Measurements from ENCODE around the gene CHN1. TPM values are rescaled to one million over a fixed set of nuclear protein-coding genes. Genes with fewer than 3 reads are reported as not detected.

Gene CHN1
- total RNA-seq, 2 experiments from 2014 or later = 5.3 to 5.6 TPM

DNA sequence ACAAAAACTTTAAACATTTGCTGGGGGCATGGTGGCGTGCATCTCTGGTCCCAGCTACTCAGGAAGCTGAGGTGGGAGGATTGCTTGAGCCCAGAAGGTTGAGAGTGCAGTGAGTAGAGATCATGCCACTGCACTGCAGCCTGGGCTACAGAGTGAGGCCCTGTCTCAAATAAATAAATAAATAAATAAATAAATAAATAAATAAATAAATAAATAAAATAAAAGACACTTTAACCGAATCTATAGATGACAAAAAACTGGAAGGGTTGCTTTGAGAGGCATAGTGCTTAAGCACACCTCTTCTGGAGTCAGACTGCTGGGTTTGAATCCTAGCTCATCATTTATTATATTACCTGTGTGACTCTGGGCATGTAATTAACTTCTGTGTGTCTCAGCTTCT, 21.2 kb upstream of the CHN1 start:
- H3K4me1 ChIP-seq (ENCODE audit: insufficient read depth, low read length) = no peaks in the 10 kb centered on the region
- H3K9me3 ChIP-seq (ENCODE audit: control insufficient read depth in 1 of 2, insufficient read depth in 1 of 2, low read length in 2 of 2) = no peaks in the 10 kb centered on the region
- TF ChIP-seq, protein P1, sequence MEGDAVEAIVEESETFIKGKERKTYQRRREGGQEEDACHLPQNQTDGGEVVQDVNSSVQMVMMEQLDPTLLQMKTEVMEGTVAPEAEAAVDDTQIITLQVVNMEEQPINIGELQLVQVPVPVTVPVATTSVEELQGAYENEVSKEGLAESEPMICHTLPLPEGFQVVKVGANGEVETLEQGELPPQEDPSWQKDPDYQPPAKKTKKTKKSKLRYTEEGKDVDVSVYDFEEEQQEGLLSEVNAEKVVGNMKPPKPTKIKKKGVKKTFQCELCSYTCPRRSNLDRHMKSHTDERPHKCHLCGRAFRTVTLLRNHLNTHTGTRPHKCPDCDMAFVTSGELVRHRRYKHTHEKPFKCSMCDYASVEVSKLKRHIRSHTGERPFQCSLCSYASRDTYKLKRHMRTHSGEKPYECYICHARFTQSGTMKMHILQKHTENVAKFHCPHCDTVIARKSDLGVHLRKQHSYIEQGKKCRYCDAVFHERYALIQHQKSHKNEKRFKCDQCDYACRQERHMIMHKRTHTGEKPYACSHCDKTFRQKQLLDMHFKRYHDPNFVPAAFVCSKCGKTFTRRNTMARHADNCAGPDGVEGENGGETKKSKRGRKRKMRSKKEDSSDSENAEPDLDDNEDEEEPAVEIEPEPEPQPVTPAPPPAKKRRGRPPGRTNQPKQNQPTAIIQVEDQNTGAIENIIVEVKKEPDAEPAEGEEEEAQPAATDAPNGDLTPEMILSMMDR (IDR thresholded peaks at IDR 0.05) = no peak
- no peak overlapping the region for H3K4me3 ChIP-seq (ENCODE audit: low read length)
- Mint-ChIP-seq H3K27ac (no peak overlapping the region), H3K4me1 (ENCODE audit: low read depth) (no peaks in the 10 kb centered on the region), H3K9me3 (no peaks in the 10 kb centered on the region), H3K4me3 (no peak overlapping the region), H3K27me3 (no peaks in the 10 kb centered on the region), H3K36me3 (ENCODE audit: low read depth) (no peaks in the 10 kb centered on the region)
- no peaks in the 10 kb centered on the region for H3K27me3 ChIP-seq (ENCODE audit: control insufficient read depth in 1 of 2, insufficient read depth in 2 of 2, low read length in 2 of 2)
- ATAC-seq (ENCODE audit: poor library complexity) = no peak
- intact Hi-C loops (cut with DNase I, micrococcal nuclease) = no loop called here
- no peak for DNase-seq
- CTCF ChIA-PET = no interaction called here
- POLR2A ChIA-PET = no interaction called here
- H3K36me3 ChIP-seq (ENCODE audit: insufficient read depth, low read length) = no peaks in the 10 kb centered on the region
- no peak overlapping the region for H3K27ac ChIP-seq (ENCODE audit: low read depth in 1 of 2, low read length in 2 of 2)

DNA sequence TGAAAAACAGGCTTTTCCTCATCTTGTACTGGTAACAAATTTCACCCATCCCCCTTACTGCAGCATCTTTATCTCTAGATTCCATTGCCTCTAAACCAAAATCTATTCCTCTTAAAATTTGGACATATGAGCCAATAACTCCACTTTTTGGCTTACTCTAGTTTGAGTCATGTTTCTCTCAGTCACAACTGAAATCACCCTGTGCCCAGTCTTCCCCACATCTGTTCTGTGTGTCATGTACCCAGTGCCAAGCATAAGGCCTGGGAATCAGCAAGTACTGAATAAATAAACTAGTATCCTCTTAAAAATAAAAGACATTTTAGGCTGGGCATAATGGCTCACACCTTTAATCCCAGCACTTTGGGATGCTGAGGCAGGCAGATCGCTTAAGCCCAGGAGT, 20.8 kb upstream of the CHN1 start:
- POLR2A ChIA-PET = no interaction called here
- Mint-ChIP-seq H3K4me1 (ENCODE audit: low read depth) (no peaks in the 10 kb centered on the region), H3K27me3 (no peaks in the 10 kb centered on the region), H3K27ac (no peak overlapping the region), H3K36me3 (ENCODE audit: low read depth) (no peaks in the 10 kb centered on the region), H3K4me3 (no peak overlapping the region), H3K9me3 (no peaks in the 10 kb centered on the region)
- intact Hi-C loops (cut with DNase I, micrococcal nuclease) = no loop called here
- ATAC-seq (ENCODE audit: poor library complexity) = no peak
- H3K4me1 ChIP-seq (ENCODE audit: insufficient read depth, low read length) = no peaks in the 10 kb centered on the region
- H3K4me3 ChIP-seq (ENCODE audit: low read length) = no peak overlapping the region
- H3K9me3 ChIP-seq (ENCODE audit: control insufficient read depth in 1 of 2, insufficient read depth in 1 of 2, low read length in 2 of 2) = no peaks in the 10 kb centered on the region
- CTCF ChIA-PET = no interaction called here
- DNase-seq = no peak
- H3K27ac ChIP-seq (ENCODE audit: low read depth in 1 of 2, low read length in 2 of 2) = no peak overlapping the region
- TF ChIP-seq, protein P1 (IDR thresholded peaks at IDR 0.05) = no peak
- no peaks in the 10 kb centered on the region for H3K27me3 ChIP-seq (ENCODE audit: control insufficient read depth in 1 of 2, insufficient read depth in 2 of 2, low read length in 2 of 2)
- H3K36me3 ChIP-seq (ENCODE audit: insufficient read depth, low read length) = no peaks in the 10 kb centered on the region

DNA sequence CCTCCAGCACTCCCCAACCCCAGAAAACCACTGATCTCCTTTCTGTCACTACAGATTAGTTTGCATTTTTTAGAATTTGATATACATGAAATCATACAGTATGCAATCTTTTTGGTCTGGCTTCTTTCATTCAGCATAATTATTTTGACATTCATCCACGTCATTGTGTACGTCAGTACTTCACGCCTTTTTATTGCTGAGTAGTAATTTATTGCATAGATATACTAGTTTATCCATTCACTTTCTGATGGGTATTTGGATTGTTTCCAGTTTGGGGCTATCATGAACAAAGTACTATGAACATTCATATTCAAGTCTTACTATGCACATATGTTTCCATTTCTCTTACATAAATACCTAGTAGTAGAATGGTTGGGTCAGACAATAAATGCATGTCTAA, 20.1 kb upstream of the CHN1 start:
- CTCF ChIA-PET = no interaction called here
- no peak overlapping the region for H3K27ac Mint-ChIP-seq
- DNase-seq (no peak), ATAC-seq (ENCODE audit: poor library complexity) (no peak)
- Histone ChIP-seq H3K27ac (ENCODE audit: low read depth in 1 of 2, low read length in 2 of 2) (no peak overlapping the region), H3K4me1 (ENCODE audit: insufficient read depth, low read length) (no peaks in the 10 kb centered on the region), H3K4me3 (ENCODE audit: low read length) (no peak overlapping the region), H3K36me3 (ENCODE audit: insufficient read depth, low read length) (no peaks in the 10 kb centered on the region), H3K9me3 (ENCODE audit: control insufficient read depth in 1 of 2, insufficient read depth in 1 of 2, low read length in 2 of 2) (no peaks in the 10 kb centered on the region), H3K27me3 (ENCODE audit: control insufficient read depth in 1 of 2, insufficient read depth in 2 of 2, low read length in 2 of 2) (no peaks in the 10 kb centered on the region)
- intact Hi-C loops (cut with DNase I, micrococcal nuclease) = no loop called here
- H3K27me3 Mint-ChIP-seq = no peaks in the 10 kb centered on the region
- no peaks in the 10 kb centered on the region for H3K9me3 Mint-ChIP-seq
- no peaks in the 10 kb centered on the region for H3K4me1 Mint-ChIP-seq (ENCODE audit: low read depth)
- no peak overlapping the region for H3K4me3 Mint-ChIP-seq
- H3K36me3 Mint-ChIP-seq (ENCODE audit: low read depth) = no peaks in the 10 kb centered on the region
- TF ChIP-seq, protein P1 (IDR thresholded peaks at IDR 0.05) = no peak
- POLR2A ChIA-PET = no interaction called here

Measured in CD4-positive, alpha-beta T cell (primary cell).